H1 (cell line): ENCODE data around the gene LRRC4. TPM values are rescaled to one million over a fixed set of nuclear protein-coding genes. Genes with fewer than 3 reads are reported as not detected.

Source experiments
- CTCF ChIA-PET: fragments of 300-600 bp; sonication (Branson Sonifier 250); formaldehyde crosslinking; loops from one replicate; lab custom pipeline; 2021; ENCODE audit not compliant: partially characterized antibody; lab: Charles Lee
- POLR2A ChIA-PET: fragments of 300-600 bp; sonication (Branson Sonifier 250); formaldehyde crosslinking; loops from one replicate; lab custom pipeline; 2021; ENCODE audit warnings: inconsistent platforms; ENCODE audit not compliant: partially characterized antibody; lab: Charles Lee
- DNase-seq, 2 experiments: peaks; one replicate each; pipeline versions ENCODE4 v3.0.0 to v3.0.0-alpha.2; 2010 to 2022; ENCODE audit warnings: low spot score in 2 of 2, low read depth in 1 of 2, mixed read lengths in 1 of 2
- FAIRE-seq: peaks from 2 replicates; lab custom pipeline; 2011; peaks lifted over from hg19 to GRCh38; lab: Jason Lieb, UNC
- H2AFZ ChIP-seq: 2 replicates; pipeline ENCODE4 v1.8.1; 2012; ENCODE audit warnings: low read length, inconsistent platforms
- H2AK5ac ChIP-seq: 2 replicates; pipeline ENCODE4 v1.6.1; 2013; ENCODE audit warnings: low read depth, low read length
- H2BK120ac ChIP-seq: replicated peaks from 2 replicates; pipeline ENCODE3; 2013; ENCODE audit warnings: low read depth, low read length, inconsistent platforms
- H2BK12ac ChIP-seq: 2 replicates; pipeline ENCODE4 v1.6.1; 2013; ENCODE audit warnings: low read depth, low read length
- H2BK15ac ChIP-seq: 2 replicates; pipeline ENCODE4 v1.6.1; 2013; ENCODE audit warnings: low read length
- H2BK20ac ChIP-seq: 2 replicates; pipeline ENCODE4 v1.6.1; 2013; ENCODE audit warnings: low read length
- H2BK5ac ChIP-seq: 2 replicates; pipeline ENCODE4 v1.6.1; 2013; ENCODE audit warnings: low read depth, low read length
- H3K14ac ChIP-seq: 2 replicates; pipeline ENCODE4 v1.6.1; 2013; ENCODE audit warnings: inconsistent platforms; ENCODE audit not compliant: insufficient read length
- H3K18ac ChIP-seq: 2 replicates; pipeline ENCODE4 v1.6.1; 2013; ENCODE audit warnings: low read length; ENCODE audit errors: extremely low read depth
- H3K23ac ChIP-seq: 2 replicates; pipeline ENCODE4 v1.6.1; 2013; ENCODE audit warnings: inconsistent platforms; ENCODE audit not compliant: insufficient read length
- H3K23me2 ChIP-seq: 2 replicates; pipeline ENCODE4 v1.6.1; 2013; ENCODE audit warnings: low read depth, low read length
- H3K27ac ChIP-seq: 2 replicates; pipeline ENCODE4 v1.6.1; 2011; ENCODE audit warnings: low read depth, low read length, inconsistent platforms
- H3K27me3 ChIP-seq, 4 experiments: replicated peaks in 1 of 4; 1 replicate in 1 of 4; 2 replicates in 3 of 4; pipeline versions ENCODE4 v1.6.1 to v1.8.1; 2011 to 2013; ENCODE audit warnings: low read length in 3 of 4, mild to moderate bottlenecking in 3 of 4, inconsistent platforms in 2 of 4, mixed read lengths in 2 of 4, moderate library complexity in 1 of 4; ENCODE audit not compliant: control insufficient read depth in 3 of 4, insufficient read depth in 3 of 4; ENCODE audit errors: extremely low read depth in 1 of 4
- H3K36me3 ChIP-seq, 4 experiments: 2 replicates each; pipeline versions ENCODE4 v1.6.1 to v1.8.1; 2011 to 2013; ENCODE audit warnings: mild to moderate bottlenecking in 4 of 4, low read length in 3 of 4, moderate library complexity in 2 of 4, control low read depth in 1 of 4, inconsistent platforms in 1 of 4; ENCODE audit not compliant: insufficient read depth in 4 of 4, control insufficient read depth in 2 of 4
- H3K4ac ChIP-seq: replicated peaks from 2 replicates; pipeline ENCODE3; 2013; ENCODE audit warnings: low read length, low read depth, mixed read lengths, inconsistent platforms; ENCODE audit not compliant: insufficient read length
- H3K4me1 ChIP-seq, 4 experiments: replicated peaks in 1 of 4; 1 replicate in 1 of 4; 2 replicates in 3 of 4; pipeline versions ENCODE4 v1.6.1 to v1.8.1; 2011 to 2013; ENCODE audit warnings: low read length in 3 of 4, inconsistent platforms in 2 of 4, mixed read lengths in 1 of 4; ENCODE audit not compliant: insufficient read depth in 4 of 4, control insufficient read depth in 3 of 4
- H3K4me2 ChIP-seq, 2 experiments: 2 replicates each; pipeline versions ENCODE4 v1.6.1 to v1.8.1; 2011 to 2013; ENCODE audit warnings: low read depth in 2 of 2, low read length in 2 of 2, control low read depth in 1 of 2, inconsistent platforms in 1 of 2, mild to moderate bottlenecking in 1 of 2; ENCODE audit not compliant: insufficient read depth in 1 of 2
- H3K4me3 ChIP-seq, 4 experiments: fragments of 200-600, 300-600 bp in 1 of 4; sonication (generic), shearing (Covaris generic), sonication (Bioruptor Twin) in 1 of 4; 2 replicates each; pipeline versions ENCODE4 v1.5.1 to v1.8.1; 2011 to 2016; ENCODE audit warnings: low read length in 4 of 4, low read depth in 3 of 4, control low read depth in 2 of 4, inconsistent platforms in 2 of 4, mild to moderate bottlenecking in 2 of 4, mixed read lengths in 1 of 4, moderate library complexity in 1 of 4; ENCODE audit not compliant: insufficient read depth in 2 of 4; ENCODE audit errors: extremely low read depth in 1 of 4
- H3K56ac ChIP-seq: replicated peaks from 2 replicates; pipeline ENCODE3; 2013; ENCODE audit warnings: low read depth, mild to moderate bottlenecking, mixed read lengths, low read length, inconsistent platforms; ENCODE audit not compliant: insufficient read length
- H3K79me1 ChIP-seq: 2 replicates; pipeline ENCODE4 v1.6.1; 2013; ENCODE audit warnings: low read depth, low read length, control low read depth
- H3K79me2 ChIP-seq, 2 experiments: 2 replicates each; pipeline versions ENCODE4 v1.6.1 to v1.8.1; 2012 to 2013; ENCODE audit warnings: low read length in 2 of 2, mild to moderate bottlenecking in 2 of 2, inconsistent platforms in 1 of 2; ENCODE audit not compliant: insufficient read depth in 2 of 2, control insufficient read depth in 1 of 2
- H3K9ac ChIP-seq, 4 experiments: replicated peaks in 1 of 4; 1 replicate in 1 of 4; 2 replicates in 3 of 4; pipeline versions ENCODE4 v1.6.1 to v1.8.1; 2011 to 2013; ENCODE audit warnings: low read depth in 3 of 4, low read length in 3 of 4, control low read depth in 2 of 4, mild to moderate bottlenecking in 2 of 4, moderate library complexity in 2 of 4, inconsistent platforms in 1 of 4; ENCODE audit errors: extremely low read depth in 1 of 4
- H3K9me3 ChIP-seq, 2 experiments: 2 replicates each; pipeline versions ENCODE4 v1.6.1 to v1.8.1; 2012 to 2013; ENCODE audit warnings: mild to moderate bottlenecking in 2 of 2, moderate library complexity in 2 of 2, control low read depth in 1 of 2, inconsistent platforms in 1 of 2, low read depth in 1 of 2, low read length in 1 of 2, mixed read lengths in 1 of 2; ENCODE audit not compliant: insufficient read depth in 2 of 2
- H4K20me1 ChIP-seq, 2 experiments: replicated peaks in 1 of 2; 2 replicates each; pipeline versions ENCODE3 to v1.8.1; 2011 to 2013; ENCODE audit warnings: inconsistent platforms in 2 of 2, low read length in 2 of 2, mild to moderate bottlenecking in 1 of 2; ENCODE audit not compliant: insufficient read depth in 2 of 2, control insufficient read depth in 1 of 2
- H4K5ac ChIP-seq: 2 replicates; pipeline ENCODE4 v1.6.1; 2013; ENCODE audit warnings: low read length, low read depth, mixed read lengths, inconsistent platforms; ENCODE audit not compliant: insufficient read length
- H4K8ac ChIP-seq: 2 replicates; pipeline ENCODE4 v1.8.0; 2013; ENCODE audit warnings: mild to moderate bottlenecking, moderate library complexity, low read length, inconsistent platforms; ENCODE audit not compliant: insufficient read depth; ENCODE audit errors: extremely low read depth
- H4K91ac ChIP-seq: replicated peaks from 2 replicates; pipeline ENCODE3; 2013; ENCODE audit warnings: low read length, mixed read lengths, inconsistent platforms; ENCODE audit not compliant: insufficient read length
- EP300 ChIP-seq, 2 experiments: IDR thresholded peaks; 1 replicate in 1 of 2; 2 replicates in 1 of 2; pipeline ENCODE4 v1.6.1; 2011 to 2012; ENCODE audit warnings: low read depth in 2 of 2, low read length in 2 of 2, mild to moderate bottlenecking in 2 of 2, borderline replicate concordance in 1 of 2, inconsistent platforms in 1 of 2, moderate library complexity in 1 of 2
- KDM4A ChIP-seq: IDR thresholded peaks from one replicate; pipeline ENCODE4 v1.7.1; 2012; ENCODE audit warnings: low read depth, mild to moderate bottlenecking, moderate library complexity, low read length, inconsistent platforms; ENCODE audit not compliant: severe bottlenecking
- POLR2A ChIP-seq, 2 experiments: IDR thresholded peaks; 1 replicate in 1 of 2; 2 replicates in 1 of 2; pipeline ENCODE4 v1.6.1; 2011; ENCODE audit warnings: low read depth in 2 of 2, low read length in 2 of 2, mild to moderate bottlenecking in 2 of 2; ENCODE audit errors: control extremely low read depth in 1 of 2
- POU5F1 ChIP-seq: IDR thresholded peaks from 2 replicates; pipeline ENCODE4 v1.6.1; 2011; ENCODE audit warnings: low read depth, mild to moderate bottlenecking, low read length, moderate library complexity
- TAF7 ChIP-seq: optimal IDR thresholded peaks from 2 replicates; pipeline ENCODE3; 2011; ENCODE audit warnings: low read depth, mild to moderate bottlenecking, inconsistent platforms, low read length, moderate library complexity, borderline replicate concordance
- WGBS, 2 experiments: shearing (Covaris generic) in 1 of 2; methylation state at CpG; one replicate each; pipeline versions ENCODE4 v1.1.6 to v1.1.7; 2013 to 2015; ENCODE audit warnings: low lambda C conversion rate in 2 of 2, mixed read lengths in 2 of 2, inconsistent platforms in 1 of 2, low coverage in 1 of 2, missing lambda C conversion rate in 1 of 2; ENCODE audit not compliant: insufficient replicate concordance in 2 of 2, insufficient coverage in 1 of 2, insufficient read length in 1 of 2; ENCODE audit errors: extremely low coverage in 1 of 2, missing lambda C conversion rate in 1 of 2; 5-methylcytosine and 5-hydroxymethylcytosine counted together
- polyA plus RNA-seq, 7 experiments: library from polyadenylated mRNA; depleted of rRNA in 3 of 7; stranded (reverse) in 5 of 7; unstranded in 2 of 7; fragments of >200 nt in 5 of 7; fragments of 200-250 nt in 2 of 7; gene quantifications; 1 replicate in 5 of 7; 2 replicates in 1 of 7; 4 replicates in 1 of 7; pipeline versions ENCODE4 v1.2.1 to v1.2.3, GENCODE V29; 2011 to 2013; ENCODE audit warnings: missing spikeins in 2 of 7, mixed read lengths in 2 of 7
- total RNA-seq: library from RNA; stranded (reverse); fragmentation: NEBNext Ultra II Directional; extraction: Animal tissue kit (Norgen Biotek cat#: 25700); gene quantifications from 2 replicates; pipeline ENCODE4 v1.2.1, GENCODE V29; 2021

LRRC4 gene
- total and polyA plus RNA-seq, 2 of the 8 experiments (the other 6 are each of a cell fraction or from before 2014, with no cell fraction given), result 13.4 to 16.4 TPM

GRCh38 chr7:128042012-128042411 lies 10.8 kb upstream of the LRRC4 start:
- Histone ChIP-seq H3K4me3 (no peak overlapping the region), H3K27ac (no peak overlapping the region), H3K9ac (no peak overlapping the region), H2BK5ac (no peak overlapping the region), H3K23me2 (no peaks in the 10 kb centered on the region), H2AK5ac (no peak overlapping the region), H3K27me3 (no peaks in the 10 kb centered on the region), H3K14ac (no peak overlapping the region), H4K91ac (no peak overlapping the region), H3K4ac (no peak overlapping the region), H3K9me3 (no peaks in the 10 kb centered on the region), H2AFZ (no peak overlapping the region), H3K4me2 (no peak overlapping the region), H3K18ac (no peak overlapping the region), H3K4me1 (no peaks in the 10 kb centered on the region), H3K79me1 (no peaks in the 10 kb centered on the region), H3K56ac (no peak overlapping the region), H2BK120ac (no peak overlapping the region), H4K8ac (no peak overlapping the region), H4K20me1 (peaks cover under 1 to 6% of the 10 kb centered on the region in 2 experiments), H2BK20ac (no peak overlapping the region), H3K23ac (no peak overlapping the region), H4K5ac (no peak overlapping the region), H3K36me3 (no peaks in the 10 kb centered on the region), H2BK15ac (no peak overlapping the region), H2BK12ac (no peak overlapping the region), H3K79me2 (no peaks in the 10 kb centered on the region)
- FAIRE-seq (no peak), DNase-seq (no peak)
- ChIA-PET POLR2A (interaction anchor here (0.9 kb wide), 1 partner anchor 74 kb away, joined by 3 read pairs; no protein-coding TSS in a partner anchor), CTCF (interaction anchor here (0.9 to 15.3 kb wide), 12 partner anchors 12 to 333 kb away, joined by 3 to 165 read pairs (median 4); no protein-coding TSS in a partner anchor)
- 97% methylated on average over 2 of the region's 2 CpGs; no CpG with 5 or more reads in 1 of the 2 experiments for WGBS, 2 experiments
- TF ChIP-seq EP300 (IDR thresholded peaks at IDR 0.05; ENCODE audit: borderline replicate concordance in 1 of 2, low read depth in 2 of 2, low read length in 2 of 2) (no peak), KDM4A (no peak), POU5F1 (no peak), TAF7 (no peak), POLR2A (IDR thresholded peaks at IDR 0.05; ENCODE audit: control extremely low read depth in 1 of 2, low read depth in 2 of 2, low read length in 2 of 2) (no peak)
